Activated naive CD4-positive, alpha-beta T cell treated with anti-CD3 and anti-CD28 coated beads, Interleukin-2, amount 50 U/mL, for 24 hours (primary cell): ENCODE measurements around the gene ATP8B3.
"Not testable (repeated sequence)": the region's sequence is repeated elsewhere in the genome, so short reads cannot be mapped to it uniquely, and the experiment has no call there.

Source experiments
- H3K27ac Mint-ChIP-seq: one replicate; pipeline ENCODE4 v1.8.0; 2021; ENCODE audit warnings: mild to moderate bottlenecking, mixed read lengths
- H3K27me3 Mint-ChIP-seq: one replicate; pipeline ENCODE4 v1.8.0; 2021; ENCODE audit warnings: mixed read lengths
- H3K36me3 Mint-ChIP-seq: one replicate; pipeline ENCODE4 v1.8.0; 2021; ENCODE audit warnings: mixed read lengths
- H3K4me1 Mint-ChIP-seq: one replicate; pipeline ENCODE4 v1.8.0; 2021; ENCODE audit warnings: mixed read lengths
- H3K4me3 Mint-ChIP-seq: one replicate; pipeline ENCODE4 v1.8.0; 2021; ENCODE audit warnings: mild to moderate bottlenecking, mixed read lengths
- H3K9me3 Mint-ChIP-seq: one replicate; pipeline ENCODE4 v1.8.0; 2021; ENCODE audit warnings: mixed read lengths

The ATP8B3 gene

DNA sequence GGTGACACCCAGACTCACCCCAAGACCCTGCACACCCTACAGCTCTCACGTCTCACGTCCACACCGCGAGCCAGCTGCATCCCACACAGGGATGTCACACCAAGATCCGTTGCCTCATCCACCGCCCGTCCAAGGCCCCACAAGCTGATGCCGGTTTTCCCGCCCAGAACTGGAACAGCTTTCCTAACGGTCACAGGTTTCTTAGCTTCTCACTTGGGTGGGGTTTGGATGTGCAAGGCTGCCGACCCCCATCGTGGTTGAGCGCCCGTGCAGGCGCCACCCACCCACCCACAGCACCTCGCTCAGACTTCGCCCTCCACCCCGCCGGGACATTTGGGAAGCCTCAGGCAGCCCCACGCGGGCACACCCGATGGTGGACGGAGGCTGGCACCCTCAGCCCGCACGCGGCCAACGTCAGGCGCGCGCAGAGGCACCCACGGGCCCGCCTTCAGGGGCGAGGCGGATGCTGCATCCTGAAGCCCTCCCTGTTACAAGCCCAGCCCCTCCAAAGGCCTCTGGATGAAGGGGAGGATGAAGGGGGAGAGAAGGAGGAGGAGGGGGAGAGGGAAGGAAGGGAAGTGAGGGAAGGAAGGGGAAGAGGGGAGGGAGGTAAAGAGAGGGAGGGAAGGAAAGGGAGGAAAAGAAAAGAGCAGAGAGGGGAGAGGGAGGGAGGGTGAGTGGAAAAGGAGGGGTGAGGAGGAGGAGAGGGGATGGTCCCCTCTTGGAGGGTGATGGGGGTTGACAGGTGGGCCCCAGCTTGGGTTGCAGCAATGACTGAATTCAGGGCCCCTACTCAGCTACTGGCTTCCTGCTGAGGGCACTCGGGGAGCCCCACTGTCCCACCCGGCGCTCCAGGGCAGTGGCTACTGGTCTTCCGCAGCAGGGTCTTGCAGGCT, 45.9 kb downstream of the ATP8B3 start:
- H3K9me3 Mint-ChIP-seq = peaks cover 11% of the 10 kb centered on the region
- no peaks in the 10 kb centered on the region for H3K4me1 Mint-ChIP-seq
- peaks cover 7% of the 10 kb centered on the region for H3K36me3 Mint-ChIP-seq
- peaks cover 47% of the 10 kb centered on the region for H3K27me3 Mint-ChIP-seq
- no peak overlapping the region for H3K4me3 Mint-ChIP-seq
- H3K27ac Mint-ChIP-seq = no peak overlapping the region

DNA sequence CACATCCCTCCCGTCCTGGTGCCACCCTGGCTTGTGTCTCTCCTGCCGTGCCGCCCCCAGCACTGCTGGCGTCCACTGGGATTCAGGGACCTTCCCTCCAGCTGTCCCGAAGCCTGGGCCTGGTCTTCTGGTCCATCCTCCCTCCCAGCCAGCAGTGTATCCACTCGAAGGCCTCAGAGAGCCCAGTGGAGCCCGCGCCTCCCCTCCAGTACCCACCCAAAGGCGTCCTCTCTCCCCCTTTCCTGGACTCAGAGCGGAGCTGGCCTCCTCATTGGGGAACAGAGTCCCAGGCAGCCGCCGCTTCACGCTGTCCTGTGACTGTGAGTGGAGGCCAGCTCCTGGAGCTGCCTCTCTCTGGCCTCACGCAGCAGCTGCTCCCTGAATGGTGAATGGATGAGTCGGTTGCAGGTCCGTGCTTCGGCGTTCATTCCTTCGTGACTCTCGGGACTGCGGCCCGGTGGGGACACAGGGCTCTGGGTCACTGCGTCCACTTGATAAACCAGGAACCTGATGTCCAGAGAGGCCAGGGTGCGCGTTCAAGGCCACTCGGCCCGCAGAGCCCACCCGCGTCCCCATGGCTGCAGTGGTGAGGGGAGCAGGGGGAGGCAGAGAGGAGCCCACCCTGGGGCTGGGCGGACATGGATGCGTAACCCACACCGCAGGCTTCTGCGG, 46.7 kb downstream of the ATP8B3 start:
- Mint-ChIP-seq H3K27me3 (peaks cover 45% of the 10 kb centered on the region), H3K4me3 (no peak overlapping the region), H3K4me1 (no peaks in the 10 kb centered on the region), H3K9me3 (peaks cover 3% of the 10 kb centered on the region), H3K27ac (no peak overlapping the region), H3K36me3 (peaks cover 1% of the 10 kb centered on the region)

DNA sequence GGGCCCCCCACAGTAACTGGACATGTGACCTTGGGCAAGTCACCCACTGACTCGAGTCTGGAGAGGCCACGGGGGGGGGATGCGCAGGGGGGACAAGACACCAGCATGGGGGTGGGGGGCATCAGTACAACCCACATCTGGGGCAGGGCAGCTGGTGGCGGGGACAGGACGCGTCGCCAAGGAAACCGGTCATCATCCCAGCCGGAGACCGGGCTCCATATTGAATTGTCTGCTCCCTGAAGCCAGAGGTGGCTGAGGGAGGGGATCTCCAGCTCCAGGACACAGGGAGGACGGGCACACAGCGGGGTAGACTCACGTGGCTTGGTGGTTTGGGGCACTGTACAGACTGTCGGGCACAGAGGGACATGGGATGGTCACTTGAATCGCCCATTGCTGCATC, 47.3 kb downstream of the ATP8B3 start:
- H3K27me3 Mint-ChIP-seq = peaks cover 42% of the 10 kb centered on the region
- no peak overlapping the region for H3K4me3 Mint-ChIP-seq
- no peaks in the 10 kb centered on the region for H3K4me1 Mint-ChIP-seq
- H3K27ac Mint-ChIP-seq = no peak overlapping the region
- no peaks in the 10 kb centered on the region for H3K9me3 Mint-ChIP-seq
- H3K36me3 Mint-ChIP-seq = no peaks in the 10 kb centered on the region

DNA sequence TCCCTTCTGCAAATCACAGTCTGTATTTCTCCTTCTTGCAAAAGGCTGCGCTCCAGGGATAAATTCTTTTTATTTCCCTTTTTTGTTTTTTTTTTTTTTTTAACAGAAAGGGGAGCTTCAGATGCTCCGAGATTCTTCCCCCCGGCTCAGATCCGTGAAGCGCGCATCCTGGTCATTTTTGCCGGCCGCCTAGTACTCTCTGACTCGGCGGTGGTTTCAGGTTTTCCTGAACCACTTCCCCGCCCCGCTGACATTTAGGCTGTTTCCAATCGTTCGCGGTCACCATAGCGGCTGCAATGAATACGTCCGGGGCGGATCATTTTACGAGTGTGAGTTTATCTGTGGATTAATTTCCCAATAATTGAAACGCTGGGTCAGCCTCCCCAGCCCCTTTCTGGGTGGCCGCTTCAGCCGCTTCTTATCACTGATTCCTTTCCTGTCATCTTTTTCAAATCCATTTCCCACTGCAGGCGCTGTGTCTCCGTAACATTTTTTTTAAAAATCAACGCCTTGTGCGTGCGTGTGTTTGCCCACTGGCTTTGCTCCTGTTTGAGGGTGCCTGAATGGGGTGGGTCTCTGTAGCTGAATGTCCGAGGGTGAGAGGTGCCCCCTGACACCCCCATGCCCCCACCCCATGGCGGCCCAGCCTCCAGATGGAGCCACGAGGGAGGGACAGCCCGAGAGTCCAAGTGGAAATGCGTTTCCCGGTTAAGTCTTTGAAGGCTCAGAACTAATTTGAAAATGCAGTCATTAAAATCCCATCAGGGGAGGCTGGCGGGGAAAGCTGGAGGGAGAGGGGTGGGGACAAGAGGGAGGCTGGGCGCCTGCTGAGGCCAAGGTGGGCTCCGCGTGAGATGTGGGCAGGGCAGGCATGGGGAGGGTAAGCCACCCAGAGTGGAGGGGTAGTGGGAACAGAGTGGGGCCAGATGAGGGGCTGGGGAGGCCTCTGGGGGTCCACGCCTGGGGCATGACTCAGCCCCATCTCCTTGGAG, 48.1 kb downstream of the ATP8B3 start:
- H3K4me1 Mint-ChIP-seq = no peaks in the 10 kb centered on the region
- no peak overlapping the region for H3K27ac Mint-ChIP-seq
- H3K27me3 Mint-ChIP-seq = peaks cover 41% of the 10 kb centered on the region
- no peak overlapping the region for H3K4me3 Mint-ChIP-seq
- H3K36me3 Mint-ChIP-seq = no peaks in the 10 kb centered on the region
- no peaks in the 10 kb centered on the region for H3K9me3 Mint-ChIP-seq

DNA sequence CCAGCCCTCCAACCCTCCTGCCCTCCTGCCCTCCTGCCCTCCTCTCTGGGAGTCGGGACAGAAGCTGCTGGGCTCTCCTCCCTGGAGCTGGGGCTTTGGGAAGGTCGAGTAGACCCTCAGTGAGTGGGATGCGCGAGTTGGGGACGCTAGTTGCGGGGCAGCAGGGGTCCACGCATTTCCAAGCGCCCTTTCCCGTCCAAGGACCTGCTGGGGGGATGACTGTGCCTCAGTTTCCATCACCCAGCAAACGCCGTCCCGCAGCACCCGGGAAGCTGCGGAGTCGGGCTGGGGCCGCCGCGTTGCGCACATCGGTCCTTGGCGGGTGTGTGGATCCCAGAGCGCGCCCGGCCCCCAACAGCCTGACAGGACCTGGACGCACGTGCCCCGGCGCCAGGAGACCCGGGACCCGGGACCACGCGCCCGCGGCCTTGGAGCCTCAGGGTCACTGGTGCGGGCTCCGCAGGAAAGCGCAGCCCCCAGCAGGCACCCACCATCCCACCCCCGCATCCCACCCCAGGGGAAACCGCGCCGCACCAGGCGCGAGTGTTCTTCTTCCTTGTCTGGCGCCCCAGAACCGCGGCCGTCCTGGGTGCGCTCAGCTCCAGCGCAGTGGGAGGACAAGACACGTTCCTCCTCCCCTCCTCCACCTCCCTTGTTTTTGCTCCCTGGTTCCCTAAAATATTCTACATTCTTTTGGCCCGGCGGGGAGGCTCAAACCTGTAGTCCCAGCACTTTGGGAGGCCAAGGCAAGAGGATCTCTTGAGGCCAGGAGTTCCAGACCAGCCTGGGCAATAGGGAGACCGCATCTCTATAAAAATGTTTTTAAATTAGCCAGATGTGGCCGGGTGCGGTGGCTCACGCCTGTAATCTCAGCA, 49.6 kb downstream of the ATP8B3 start:
- Mint-ChIP-seq H3K4me1 (no peaks in the 10 kb centered on the region), H3K4me3 (no peak overlapping the region), H3K36me3 (no peaks in the 10 kb centered on the region), H3K27ac (no peak overlapping the region), H3K27me3 (peaks cover 40% of the 10 kb centered on the region), H3K9me3 (no peaks in the 10 kb centered on the region)

DNA sequence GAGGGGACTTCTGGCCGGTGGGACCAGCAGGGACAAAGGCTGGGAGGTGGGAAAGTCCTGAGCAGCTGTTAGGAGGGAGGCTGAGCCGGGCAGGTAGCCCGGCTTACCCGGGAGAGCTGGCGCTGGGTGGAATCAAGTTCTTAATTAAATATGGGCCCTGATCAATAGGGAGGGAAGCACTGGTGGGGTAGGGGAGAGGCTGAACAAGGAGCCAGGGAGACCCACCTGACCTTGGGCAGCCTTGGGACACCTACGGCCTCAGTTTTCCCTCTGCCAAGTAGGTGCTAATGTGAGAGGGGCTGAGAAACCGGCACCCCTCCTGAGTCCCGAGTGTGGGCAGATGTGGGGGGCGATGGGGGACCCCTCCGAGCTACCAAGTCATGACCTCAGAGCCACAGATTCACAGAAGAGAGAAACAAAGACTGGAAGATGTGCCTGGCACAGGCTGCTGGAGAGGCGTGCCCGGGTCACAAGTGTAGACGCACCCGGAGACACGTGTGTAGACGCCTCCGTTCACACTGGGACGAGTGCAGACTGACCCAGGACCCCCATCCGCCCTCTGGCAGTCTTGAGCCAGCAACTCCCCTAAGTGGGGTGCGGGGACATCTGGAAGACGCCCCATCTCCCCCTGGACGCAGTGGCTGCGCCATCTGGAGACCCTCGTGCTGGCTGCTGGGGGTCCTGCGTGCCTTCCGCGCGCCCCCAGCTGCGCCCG, 50.4 kb downstream of the ATP8B3 start:
- H3K4me1 Mint-ChIP-seq = peaks cover 4% of the 10 kb centered on the region
- H3K36me3 Mint-ChIP-seq = no peaks in the 10 kb centered on the region
- H3K27ac Mint-ChIP-seq = no peak overlapping the region
- no peaks in the 10 kb centered on the region for H3K9me3 Mint-ChIP-seq
- H3K27me3 Mint-ChIP-seq = peaks cover 43% of the 10 kb centered on the region
- no peak overlapping the region for H3K4me3 Mint-ChIP-seq

DNA sequence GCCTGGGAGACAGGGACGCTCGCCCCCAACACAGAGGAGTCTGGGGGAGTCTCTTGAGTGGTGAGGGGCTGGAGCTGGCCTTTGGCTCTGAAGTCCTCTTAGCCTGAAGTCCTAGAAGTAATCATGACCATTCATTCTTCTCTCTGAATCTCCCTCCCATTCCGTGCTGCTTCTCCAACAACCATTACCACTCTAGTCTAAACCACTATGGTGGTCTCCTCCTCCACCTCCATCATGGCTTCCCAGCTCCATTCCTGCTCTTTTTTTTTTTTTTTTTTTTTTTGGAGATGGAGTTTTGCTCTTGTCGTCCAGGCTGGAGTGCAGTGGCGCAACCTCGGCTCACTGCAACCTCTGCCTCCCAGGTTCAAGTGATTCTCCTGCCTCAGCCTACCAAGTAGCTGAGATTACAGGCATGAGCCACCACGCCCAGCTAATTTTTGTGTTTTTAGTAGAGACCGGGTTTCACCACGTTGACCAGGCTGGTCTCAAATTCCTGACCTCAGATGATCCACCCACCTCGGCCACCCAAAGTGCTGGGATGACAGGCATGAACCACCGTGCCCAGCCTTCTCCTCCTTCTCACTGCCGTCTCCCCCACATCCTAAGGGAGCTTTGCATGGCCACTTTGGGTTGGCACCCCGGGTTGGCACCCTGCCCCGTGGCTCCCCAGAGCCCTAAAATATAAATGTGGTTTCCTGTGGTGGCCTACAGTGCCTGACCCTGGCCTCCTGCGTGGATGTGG, 51.1 kb downstream of the ATP8B3 start:
- H3K36me3 Mint-ChIP-seq, H3K4me3 Mint-ChIP-seq, H3K4me1 Mint-ChIP-seq, H3K27ac Mint-ChIP-seq, H3K9me3 Mint-ChIP-seq: not testable (repeated sequence)
- peaks cover 45% of the 10 kb centered on the region for H3K27me3 Mint-ChIP-seq

DNA sequence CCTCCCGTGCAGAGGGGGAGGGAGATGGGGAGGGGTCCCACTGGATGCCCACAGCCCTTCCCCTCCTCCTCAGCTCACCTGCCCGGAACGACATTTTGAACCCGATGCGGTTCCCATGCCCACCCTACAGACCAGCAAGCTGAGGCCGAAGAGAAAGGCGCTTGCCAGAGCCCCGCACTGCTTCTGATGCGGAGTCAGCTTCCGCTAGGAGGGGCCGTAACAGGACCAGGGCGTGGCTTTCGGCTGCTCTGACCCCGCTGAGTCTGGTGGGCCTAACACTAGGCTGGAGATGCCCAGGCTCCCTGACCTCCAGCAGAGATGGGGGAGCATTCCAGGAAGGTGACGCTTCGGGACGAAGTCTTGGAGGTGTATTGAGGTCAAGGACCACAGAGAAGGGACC, 52.1 kb downstream of the ATP8B3 start:
- Mint-ChIP-seq H3K9me3 (no peaks in the 10 kb centered on the region), H3K4me3 (no peak overlapping the region), H3K36me3 (no peaks in the 10 kb centered on the region), H3K4me1 (peaks cover 9% of the 10 kb centered on the region), H3K27me3 (peaks cover 40% of the 10 kb centered on the region), H3K27ac (no peak overlapping the region)

DNA sequence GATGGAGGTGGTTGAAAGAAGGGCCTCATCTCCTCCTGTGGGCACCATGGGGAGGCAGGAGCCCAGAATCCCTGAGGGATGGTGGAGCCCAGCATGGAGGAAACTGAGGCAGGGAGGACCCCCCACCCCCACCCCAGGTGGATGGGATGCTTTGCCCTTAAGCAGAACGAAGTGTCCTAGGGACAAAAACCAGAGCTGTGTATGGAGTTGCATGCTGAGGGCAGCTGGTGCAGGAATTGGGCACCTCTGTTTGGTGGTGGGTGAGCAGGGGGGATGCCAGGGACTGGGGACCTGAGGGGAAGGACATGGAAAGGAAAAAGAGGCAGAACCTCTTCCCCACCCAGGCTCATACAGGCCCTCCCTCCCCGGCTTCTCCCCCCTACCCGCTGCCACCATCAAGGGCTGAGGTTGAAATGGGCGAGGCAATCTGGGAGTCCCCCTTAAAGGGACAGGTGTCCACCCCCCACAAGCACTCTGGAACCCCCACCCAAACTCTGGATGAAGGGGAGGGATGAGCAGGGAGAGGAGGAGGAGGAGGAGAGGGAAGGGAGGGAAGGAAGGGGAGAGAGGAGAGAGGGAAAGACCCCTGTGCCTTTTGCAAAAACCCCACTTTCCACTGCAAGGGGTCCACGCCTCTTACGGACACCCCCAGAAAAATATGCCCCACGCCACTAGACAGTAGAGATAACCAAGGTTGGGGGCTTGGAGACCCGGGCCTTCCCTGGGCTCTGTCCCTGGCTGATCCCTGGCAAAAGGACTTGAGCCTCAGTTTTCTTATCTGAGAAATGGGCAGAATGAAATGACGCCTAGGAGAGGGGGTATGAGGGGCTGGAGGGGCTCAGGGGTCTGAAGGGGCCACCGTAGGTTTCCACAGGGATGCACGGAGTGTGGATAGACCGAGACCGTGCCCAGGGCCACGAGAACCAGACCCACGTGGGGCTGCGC, 52.8 kb downstream of the ATP8B3 start:
- Mint-ChIP-seq H3K4me3 (no peak overlapping the region), H3K27ac (no peak overlapping the region), H3K36me3 (no peaks in the 10 kb centered on the region), H3K27me3 (peaks cover 41% of the 10 kb centered on the region), H3K4me1 (peaks cover 9% of the 10 kb centered on the region), H3K9me3 (no peaks in the 10 kb centered on the region)

DNA sequence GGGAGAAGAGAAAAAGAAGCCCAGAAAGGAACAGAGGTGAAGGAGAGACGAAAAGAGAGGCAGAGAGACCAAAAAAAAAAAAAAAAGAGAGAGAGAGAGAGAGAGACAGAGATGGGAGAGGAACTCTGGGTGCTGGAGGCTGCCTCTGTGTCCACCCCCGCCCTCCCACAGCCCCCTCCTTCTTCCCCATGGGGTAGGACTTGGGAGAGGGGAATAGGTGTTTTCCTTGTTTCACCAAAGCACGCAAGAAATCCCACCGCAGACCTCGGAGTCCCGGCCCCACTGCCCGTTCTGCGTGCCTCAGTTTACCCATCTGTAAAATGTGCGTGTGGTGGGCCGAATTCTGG, 53.9 kb downstream of the ATP8B3 start:
- peaks cover 9% of the 10 kb centered on the region for H3K4me1 Mint-ChIP-seq

DNA sequence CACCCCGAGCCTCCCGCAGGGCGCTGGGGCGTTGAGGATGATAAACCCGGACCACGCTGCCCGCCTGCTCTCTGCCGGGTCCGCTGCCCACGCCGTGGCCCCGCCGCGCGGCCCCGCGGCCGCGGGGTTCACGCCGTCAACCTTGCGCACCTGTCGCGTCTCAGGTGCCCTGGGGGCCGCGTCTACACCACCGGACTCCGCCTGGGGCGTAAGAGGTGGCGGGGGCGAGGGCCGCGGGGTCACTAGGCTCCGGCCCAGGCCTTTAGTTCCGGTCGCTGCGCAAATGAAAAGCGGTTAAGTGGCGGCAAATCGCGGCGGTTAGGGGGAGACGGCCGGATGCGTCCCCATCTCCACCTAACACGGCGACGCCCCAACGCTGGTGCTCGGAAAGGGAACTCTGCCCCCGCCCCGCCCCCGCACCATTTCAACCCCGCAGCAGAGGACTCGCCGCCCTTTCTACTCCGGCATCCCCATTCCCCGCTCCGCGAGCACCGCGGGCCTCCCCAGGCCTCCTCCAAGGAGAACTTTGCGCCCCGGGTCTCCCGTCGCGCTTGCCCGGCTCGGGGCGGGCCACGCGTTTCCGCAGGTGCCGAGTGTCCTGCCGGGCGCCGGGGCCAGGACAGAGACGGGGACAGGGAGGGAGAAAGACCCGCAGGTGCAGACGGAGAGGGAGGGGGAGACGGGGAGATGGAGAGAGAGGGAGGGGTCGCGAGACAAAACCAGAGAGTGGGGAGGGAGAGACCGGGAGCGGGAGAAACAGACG, 54.4 kb downstream of the ATP8B3 start:
- Mint-ChIP-seq H3K27me3 (peaks cover 35% of the 10 kb centered on the region), H3K9me3 (no peaks in the 10 kb centered on the region), H3K36me3 (no peaks in the 10 kb centered on the region), H3K27ac (no peak overlapping the region), H3K4me1 (peaks cover 9% of the 10 kb centered on the region), H3K4me3 (no peak overlapping the region)

More for the DNA sequence above, 53.9 kb downstream of the ATP8B3 start:
- Mint-ChIP-seq H3K9me3 (no peaks in the 10 kb centered on the region), H3K36me3 (no peaks in the 10 kb centered on the region), H3K4me3 (no peak overlapping the region), H3K27me3 (peaks cover 36% of the 10 kb centered on the region), H3K27ac (no peak overlapping the region)

DNA sequence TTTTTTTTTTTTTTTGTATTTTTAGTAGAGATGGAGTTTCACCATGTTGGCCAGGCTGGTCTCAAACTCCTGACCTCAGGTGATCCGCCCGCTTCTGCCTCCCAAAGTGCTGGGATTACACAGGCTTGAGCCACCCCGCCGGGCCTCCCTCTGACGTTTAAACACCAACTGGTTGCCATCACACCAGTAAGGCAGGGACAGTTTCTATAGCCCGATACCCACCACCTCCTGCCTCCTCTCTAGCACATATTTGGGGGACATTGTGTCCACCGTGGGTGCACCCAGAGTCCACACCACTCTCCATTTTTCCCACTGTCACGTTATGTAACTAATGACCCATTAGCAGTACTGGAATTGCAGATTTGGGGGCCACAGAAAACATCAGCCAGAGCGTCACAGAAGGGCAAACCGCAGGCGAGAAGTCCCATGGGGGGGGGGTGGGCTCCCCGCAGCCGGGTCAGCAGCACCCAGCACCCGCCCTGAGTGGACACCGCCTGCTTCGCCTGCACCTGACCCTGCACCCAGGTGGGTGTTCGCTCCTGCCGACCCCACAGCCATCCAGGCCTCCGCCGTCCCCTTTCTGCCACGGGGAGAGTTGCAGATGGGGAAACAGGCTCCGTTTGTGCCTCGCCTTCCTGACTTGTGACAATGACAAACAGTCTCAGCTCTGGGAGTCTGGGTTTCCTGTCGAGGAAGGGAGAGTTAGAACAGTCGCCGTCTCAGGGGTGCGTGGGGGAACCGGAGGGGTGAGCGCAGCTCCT, 55.2 kb downstream of the ATP8B3 start:
- peaks cover 37% of the 10 kb centered on the region for H3K27me3 Mint-ChIP-seq
- H3K27ac Mint-ChIP-seq = peak overlapping the region; percentile 19
- H3K4me1 Mint-ChIP-seq = peaks cover 9% of the 10 kb centered on the region
- H3K36me3 Mint-ChIP-seq = no peaks in the 10 kb centered on the region
- no peak overlapping the region for H3K4me3 Mint-ChIP-seq
- H3K9me3 Mint-ChIP-seq = no peaks in the 10 kb centered on the region
